PC-3 (cell line): ENCODE data around the gene FTO. TPM values are rescaled to one million over a fixed set of nuclear protein-coding genes. Genes with fewer than 3 reads are reported as not detected.

Experiments used
- ATAC-seq: fragments of 200-7000 bp; cut with Tn5 transposase; 2 replicates; pipeline ENCODE4 v1.9.1; 2020; ENCODE audit warnings: mild to moderate bottlenecking, moderate library complexity
- BruUV-seq: library from RNA; stranded (reverse); fragments of 400-500 nt; replicated peaks from 2 replicates; lab custom pipeline; 2021; lab: Mats Ljungman, UMichigan
- CTCF ChIA-PET: fragments of 300-600 bp; sonication (Branson Sonifier 250); formaldehyde crosslinking; loops from one replicate; lab custom pipeline; 2022; ENCODE audit warnings: antibody characterized with exemption; lab: Charles Lee
- POLR2A ChIA-PET: fragments of 300-600 bp; sonication (Branson Sonifier 250); formaldehyde crosslinking; loops from one replicate; lab custom pipeline; 2022; ENCODE audit warnings: antibody characterized with exemption; ENCODE audit not compliant: unreplicated experiment; lab: Charles Lee
- DNase-seq: peaks from one replicate; pipeline ENCODE4 v3.0.0-alpha.2; 2015
- H2AFZ ChIP-seq: fragments of 300-600 bp; sonication (generic); 2 replicates; pipeline ENCODE4 v1.6.0; 2016; ENCODE audit warnings: antibody characterized with exemption, low read length
- H3F3A ChIP-seq: fragments of 300-600 bp; sonication (generic); one replicate; pipeline ENCODE4 v1.6.0; 2017; ENCODE audit warnings: antibody characterized with exemption, low read length, control low read depth, mild to moderate bottlenecking; ENCODE audit not compliant: unreplicated experiment
- H3K27ac ChIP-seq: fragments of 300-600 bp; sonication (generic); 2 replicates; pipeline ENCODE4 v1.5.1; 2016; ENCODE audit warnings: mild to moderate bottlenecking, low read length
- H3K27me3 ChIP-seq: fragments of 300-600 bp; sonication (generic); 2 replicates; pipeline ENCODE4 v1.6.1; 2016; ENCODE audit warnings: low read length, mixed read lengths
- H3K36me3 ChIP-seq: fragments of 300-600 bp; sonication (generic); 2 replicates; pipeline ENCODE4 v1.6.1; 2016; ENCODE audit warnings: low read depth, mixed run types, low read length, mixed read lengths
- H3K4me1 ChIP-seq: fragments of 300-600 bp; sonication (generic); 2 replicates; pipeline ENCODE4 v1.5.1; 2016; ENCODE audit warnings: low read length; ENCODE audit not compliant: insufficient read depth
- H3K4me2 ChIP-seq: fragments of 300-600 bp; sonication (generic); 2 replicates; pipeline ENCODE4 v1.6.0; 2016; ENCODE audit warnings: low read length
- H3K4me3 ChIP-seq: fragments of 300-600 bp; sonication (generic); 2 replicates; pipeline ENCODE4 v1.5.1; 2016; ENCODE audit warnings: mild to moderate bottlenecking, low read length, mixed read lengths
- H3K79me2 ChIP-seq: fragments of 300-600 bp; sonication (generic); 2 replicates; pipeline ENCODE4 v1.6.1; 2017; ENCODE audit warnings: low read length, mixed read lengths
- H3K9ac ChIP-seq: fragments of 300-600 bp; sonication (generic); 2 replicates; pipeline ENCODE4 v1.6.0; 2016; ENCODE audit warnings: mild to moderate bottlenecking, low read length
- H3K9me2 ChIP-seq: fragments of 300-600 bp; sonication (generic); replicated peaks from 2 replicates; pipeline ENCODE4 v1.6.1; 2016; ENCODE audit warnings: mixed run types, low read length, mixed read lengths
- H3K9me3 ChIP-seq: fragments of 300-600 bp; sonication (generic); 2 replicates; pipeline ENCODE4 v1.6.1; 2016; ENCODE audit warnings: low read length, mixed read lengths
- H4K20me1 ChIP-seq: fragments of 300-600 bp; sonication (generic); 2 replicates; pipeline ENCODE4 v1.6.1; 2016; ENCODE audit warnings: low read length, mixed read lengths
- EZH2 ChIP-seq: fragments of 300-600 bp; sonication (generic); IDR thresholded peaks from one replicate; pipeline ENCODE4 v1.6.1; 2017; ENCODE audit warnings: antibody characterized with exemption, mild to moderate bottlenecking, low read length; ENCODE audit not compliant: unreplicated experiment
- EZH2phosphoT487 ChIP-seq: fragments of 300-600 bp; sonication (generic); IDR thresholded peaks from 2 replicates; pipeline ENCODE4 v1.6.1; 2018; ENCODE audit warnings: mild to moderate bottlenecking, antibody characterized with exemption, low read length, borderline replicate concordance
- intact Hi-C: fragments of 100-400 bp; cut with micrococcal nuclease; formaldehyde crosslinking; loops from 2 replicates; pipeline ENCODE4 v1.9.0; 2023
- total RNA-seq: library from RNA; depleted of rRNA; stranded (reverse); fragments of >200 nt; gene quantifications from 2 replicates; pipeline ENCODE4 v1.2.3, GENCODE V29; 2014
- TF ChIP-seq, protein P1 (sequence below): fragments of 300-600 bp; sonication (generic); conservative IDR thresholded peaks from 2 replicates; pipeline ENCODE4 v1.5.1; 2017; ENCODE audit warnings: antibody characterized with exemption, low read depth, mild to moderate bottlenecking, low read length

FTO gene
- total RNA-seq, 1 experiment from 2014 or later, result 27.0 TPM

DNA sequence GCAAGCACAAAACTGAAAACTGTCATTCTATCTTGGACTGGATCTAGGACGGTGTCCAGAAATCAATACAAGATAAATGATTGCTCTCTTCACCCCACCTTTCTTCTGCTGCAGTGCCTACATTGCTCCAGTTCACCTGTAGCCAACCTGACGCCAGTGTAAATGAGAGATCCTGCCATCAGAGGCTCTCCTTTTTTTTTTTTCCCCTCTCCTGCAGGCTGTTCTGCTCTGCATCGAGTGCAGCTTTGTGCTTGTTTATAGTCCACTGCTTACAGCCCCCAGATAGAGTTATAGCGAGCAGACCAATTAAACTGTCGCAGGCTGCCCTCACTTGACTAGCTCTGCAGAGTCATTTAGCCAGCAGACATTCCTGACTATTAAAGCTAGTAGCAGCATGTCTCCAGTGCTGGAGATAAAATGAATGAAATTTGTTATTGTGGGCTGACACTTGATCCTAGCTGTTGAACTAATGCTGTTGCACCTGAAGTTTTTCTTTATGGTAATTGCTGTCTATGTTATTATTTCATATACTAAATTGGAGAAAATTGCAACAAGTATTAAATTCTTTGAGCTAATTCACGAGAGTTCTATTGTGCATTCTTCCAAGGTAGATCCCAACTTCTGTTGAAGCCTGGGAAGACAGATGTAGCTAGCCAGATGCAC is 257.1 kb downstream of the FTO start:
- H3K79me2 ChIP-seq, result no peaks in the 10 kb centered on the region
- intact Hi-C loops, result no loop called here
- CTCF ChIA-PET, result no interaction called here
- no peaks in the 10 kb centered on the region for H3K9me3 ChIP-seq
- no peak overlapping the region for H3K9ac ChIP-seq
- no peak overlapping the region for H3K27ac ChIP-seq
- H3K4me1 ChIP-seq, result no peaks in the 10 kb centered on the region
- no peak overlapping the region for H2AFZ ChIP-seq
- ATAC-seq (no peak), DNase-seq (no peak)
- no peaks in the 10 kb centered on the region for H3K36me3 ChIP-seq
- no peaks in the 10 kb centered on the region for H4K20me1 ChIP-seq
- no TSS peak for BruUV-seq
- no peak overlapping the region for H3K4me2 ChIP-seq
- no peaks in the 10 kb centered on the region for H3K9me2 ChIP-seq
- no peaks in the 10 kb centered on the region for H3F3A ChIP-seq
- H3K4me3 ChIP-seq, result no peak overlapping the region
- POLR2A ChIA-PET, result no interaction called here
- TF ChIP-seq EZH2phosphoT487, result no peak
- no peak for TF ChIP-seq EZH2
- TF ChIP-seq, protein P1, sequence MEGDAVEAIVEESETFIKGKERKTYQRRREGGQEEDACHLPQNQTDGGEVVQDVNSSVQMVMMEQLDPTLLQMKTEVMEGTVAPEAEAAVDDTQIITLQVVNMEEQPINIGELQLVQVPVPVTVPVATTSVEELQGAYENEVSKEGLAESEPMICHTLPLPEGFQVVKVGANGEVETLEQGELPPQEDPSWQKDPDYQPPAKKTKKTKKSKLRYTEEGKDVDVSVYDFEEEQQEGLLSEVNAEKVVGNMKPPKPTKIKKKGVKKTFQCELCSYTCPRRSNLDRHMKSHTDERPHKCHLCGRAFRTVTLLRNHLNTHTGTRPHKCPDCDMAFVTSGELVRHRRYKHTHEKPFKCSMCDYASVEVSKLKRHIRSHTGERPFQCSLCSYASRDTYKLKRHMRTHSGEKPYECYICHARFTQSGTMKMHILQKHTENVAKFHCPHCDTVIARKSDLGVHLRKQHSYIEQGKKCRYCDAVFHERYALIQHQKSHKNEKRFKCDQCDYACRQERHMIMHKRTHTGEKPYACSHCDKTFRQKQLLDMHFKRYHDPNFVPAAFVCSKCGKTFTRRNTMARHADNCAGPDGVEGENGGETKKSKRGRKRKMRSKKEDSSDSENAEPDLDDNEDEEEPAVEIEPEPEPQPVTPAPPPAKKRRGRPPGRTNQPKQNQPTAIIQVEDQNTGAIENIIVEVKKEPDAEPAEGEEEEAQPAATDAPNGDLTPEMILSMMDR, result no peak
- H3K27me3 ChIP-seq, result no peaks in the 10 kb centered on the region

DNA sequence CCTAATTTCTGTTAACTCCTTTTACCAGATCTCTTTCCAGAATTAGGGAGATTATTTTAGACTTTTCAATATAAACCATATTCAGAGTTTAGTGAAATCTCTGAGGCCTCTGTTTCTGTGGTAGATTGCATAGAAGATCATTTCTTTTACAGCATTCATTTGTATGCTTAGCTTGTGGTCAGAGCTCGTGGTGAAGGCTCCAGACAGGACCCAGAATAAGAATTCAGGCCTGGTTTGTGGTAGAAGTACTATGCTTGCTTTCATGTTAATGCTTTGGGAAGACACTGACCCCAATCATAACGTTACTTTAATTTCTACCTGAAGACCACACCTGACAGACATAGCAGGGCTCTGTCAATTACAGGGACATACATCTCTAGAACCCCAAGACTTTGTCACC is 258.1 kb downstream of the FTO start:
- Histone ChIP-seq H3F3A (no peaks in the 10 kb centered on the region), H3K9me3 (no peaks in the 10 kb centered on the region), H3K27ac (no peak overlapping the region), H2AFZ (no peak overlapping the region), H3K36me3 (no peaks in the 10 kb centered on the region), H3K4me2 (no peak overlapping the region), H3K9ac (no peak overlapping the region), H3K4me1 (no peaks in the 10 kb centered on the region), H3K9me2 (no peaks in the 10 kb centered on the region), H4K20me1 (no peaks in the 10 kb centered on the region), H3K27me3 (no peaks in the 10 kb centered on the region), H3K79me2 (no peaks in the 10 kb centered on the region), H3K4me3 (no peak overlapping the region)
- TF ChIP-seq EZH2phosphoT487, result no peak
- TF ChIP-seq EZH2, result no peak
- TF ChIP-seq, protein P1, result no peak
- BruUV-seq, result no TSS peak
- no peak for ATAC-seq
- intact Hi-C loops, result no loop called here
- ChIA-PET POLR2A (no interaction called here), CTCF (no interaction called here)
- DNase-seq, result no peak

DNA sequence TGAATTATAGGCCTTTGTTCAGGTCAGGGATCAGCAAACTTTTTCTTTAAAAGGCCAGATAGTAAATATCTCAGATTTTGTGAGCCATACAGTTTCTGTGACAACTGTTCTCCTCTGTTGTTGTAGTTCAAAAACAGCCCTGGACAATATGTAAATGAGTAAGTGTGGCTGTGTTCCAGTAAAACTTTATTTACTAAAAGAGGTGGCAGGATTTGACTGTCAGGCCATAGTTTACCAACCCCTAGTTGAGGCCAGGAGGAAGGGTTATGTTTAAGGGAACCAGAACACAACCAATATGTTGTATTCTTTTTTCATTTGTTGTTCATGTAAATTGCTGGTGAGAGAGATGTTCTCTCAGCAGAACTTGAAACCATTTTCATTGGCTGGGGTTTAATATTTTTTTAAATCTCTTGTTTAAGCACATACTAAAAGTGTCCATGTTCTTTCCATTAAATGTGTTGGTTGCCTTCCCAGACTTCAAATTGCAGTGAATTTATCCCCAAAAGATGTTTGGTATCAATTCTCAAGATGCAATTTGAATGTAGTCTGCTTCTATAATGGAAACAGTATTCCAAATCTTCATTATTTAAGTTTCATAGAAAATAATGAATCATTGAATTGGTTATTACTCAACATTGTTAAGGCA is 260.3 kb downstream of the FTO start:
- Histone ChIP-seq H3K4me3 (no peak overlapping the region), H4K20me1 (no peaks in the 10 kb centered on the region), H3K79me2 (no peaks in the 10 kb centered on the region), H3K9me2 (no peaks in the 10 kb centered on the region), H3K9ac (no peak overlapping the region), H2AFZ (no peak overlapping the region), H3K27me3 (no peaks in the 10 kb centered on the region), H3F3A (no peaks in the 10 kb centered on the region), H3K27ac (no peak overlapping the region), H3K4me2 (no peak overlapping the region), H3K9me3 (no peaks in the 10 kb centered on the region), H3K36me3 (no peaks in the 10 kb centered on the region), H3K4me1 (no peaks in the 10 kb centered on the region)
- no peak for DNase-seq
- ChIA-PET POLR2A (no interaction called here), CTCF (no interaction called here)
- TF ChIP-seq EZH2, result no peak
- no peak for TF ChIP-seq EZH2phosphoT487
- intact Hi-C loops, result no loop called here
- no TSS peak for BruUV-seq
- no peak for ATAC-seq
